Activated CD8-positive, alpha-beta memory T cell treated with anti-CD3 and anti-CD28 coated beads for 4 hours (primary cell): Measurements from ENCODE around the gene PHLDA3.
"Not testable (repeated sequence)": the region's sequence is repeated elsewhere in the genome, so short reads cannot be mapped to it uniquely, and the experiment has no call there.

Source experiments
- DNase-seq, 2 donors: peaks; one replicate each; pipeline ENCODE4 v3.0.0-alpha.2; 2020; ENCODE audit warnings: low read depth in 2 of 2

The PHLDA3 gene

DNA sequence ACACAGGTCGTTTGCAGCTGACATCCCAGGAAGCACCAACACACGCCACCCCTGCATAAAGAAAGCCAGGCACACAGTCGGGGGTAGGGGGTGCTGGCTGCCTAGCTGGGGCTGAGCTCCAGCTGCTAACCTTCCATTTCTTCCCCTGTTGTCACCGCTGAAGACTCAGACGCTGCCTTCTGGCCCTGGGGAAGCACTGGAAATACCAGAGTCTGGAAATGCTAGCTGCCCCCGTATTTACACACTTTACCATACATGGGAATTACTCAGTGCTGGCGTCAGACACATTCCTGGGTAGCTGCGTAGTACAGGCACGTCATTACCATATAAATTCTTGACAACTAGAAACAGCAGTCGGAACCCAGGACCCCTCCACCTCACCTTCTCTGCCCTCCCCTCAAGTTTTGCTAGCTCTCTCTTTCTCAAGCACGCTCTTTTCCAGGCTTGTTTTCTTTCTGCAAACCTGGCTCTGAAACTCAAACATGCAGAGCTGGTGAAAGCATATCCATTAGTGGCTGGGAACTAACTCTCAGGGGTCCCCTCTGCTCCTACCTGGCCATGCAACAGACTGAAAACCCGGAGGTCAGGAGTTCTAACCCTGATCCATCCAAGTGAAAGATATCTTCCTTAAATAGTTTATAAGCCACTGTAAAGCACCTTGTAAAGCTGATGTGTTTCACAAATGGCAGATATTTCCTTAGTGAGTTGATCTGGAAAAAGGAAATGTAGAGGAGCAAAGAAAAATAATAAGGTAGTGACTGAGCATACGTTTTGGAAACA is 34.6 kb upstream of the PHLDA3 start:
- DNase-seq: no peak

DNA sequence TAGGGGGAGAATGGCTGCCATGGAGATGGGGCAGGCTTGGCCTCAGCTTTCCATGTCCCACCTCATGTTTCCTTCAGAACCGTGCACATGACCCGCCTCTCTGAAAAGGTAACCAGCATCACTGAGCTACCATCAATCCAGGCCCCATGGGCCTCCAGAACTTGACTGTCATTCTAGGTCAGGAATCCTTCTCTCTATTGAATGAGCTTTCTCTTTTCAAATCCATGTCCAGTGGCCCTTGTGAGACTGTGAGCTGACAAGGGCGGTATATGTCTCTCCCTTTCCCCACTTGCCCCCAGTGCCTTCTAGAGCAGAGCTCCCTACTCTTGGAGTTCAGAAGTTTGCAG is 33.5 kb upstream of the PHLDA3 start:
- no peak for DNase-seq

DNA sequence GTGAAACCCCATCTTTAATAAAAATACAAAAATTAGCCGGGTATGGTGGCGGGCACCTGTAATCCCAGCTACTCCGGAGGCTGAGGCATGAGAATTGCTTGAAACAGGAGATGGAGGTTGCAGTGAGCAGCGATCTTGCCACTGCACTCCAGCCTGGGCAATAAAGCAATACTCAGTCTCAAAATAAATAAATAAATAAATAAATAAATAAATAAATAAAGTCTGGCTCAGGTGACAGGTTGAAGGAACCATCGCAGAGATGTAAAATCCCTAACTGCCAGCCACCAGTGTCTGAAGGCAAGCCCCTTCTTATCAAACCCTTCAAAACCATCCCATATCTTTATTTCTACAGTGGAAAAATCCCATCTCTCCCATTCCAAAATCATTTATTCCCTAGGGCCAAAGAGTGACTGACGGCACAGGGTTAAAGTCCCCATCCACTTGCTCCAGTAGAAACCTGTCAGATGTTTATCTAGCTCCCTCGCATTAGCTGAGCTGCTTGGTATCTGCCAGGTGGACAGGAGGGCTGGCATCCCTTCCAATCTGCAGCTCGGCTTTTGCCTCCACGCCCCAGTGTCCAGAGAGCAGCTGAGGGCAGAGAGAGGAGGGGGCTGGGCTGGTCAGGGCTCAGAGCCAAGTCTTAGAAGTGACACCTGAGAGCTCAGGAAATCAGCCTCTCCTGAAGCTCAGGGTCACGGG is 33.0 kb upstream of the PHLDA3 start:
- DNase-seq: no peak

DNA sequence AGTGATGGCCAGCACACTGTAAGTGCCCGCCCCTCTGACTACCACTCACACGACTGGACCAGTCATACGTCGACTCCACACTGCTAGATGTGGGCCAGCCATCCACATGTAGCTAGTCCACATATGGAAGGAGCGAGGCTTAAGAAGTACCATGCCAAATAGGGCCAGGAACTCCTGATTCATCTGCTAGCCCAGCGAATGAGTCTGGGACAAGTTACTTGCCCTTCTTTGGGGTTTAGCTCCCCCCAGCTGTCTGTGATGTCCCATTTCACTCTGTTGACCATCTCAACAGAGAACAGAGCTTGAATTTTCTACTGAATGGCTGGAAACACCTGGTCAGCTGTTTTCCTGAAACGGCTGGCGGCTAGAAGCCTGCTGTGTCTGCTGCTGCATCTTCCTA is 32.2 kb upstream of the PHLDA3 start:
- DNase-seq: no peak

DNA sequence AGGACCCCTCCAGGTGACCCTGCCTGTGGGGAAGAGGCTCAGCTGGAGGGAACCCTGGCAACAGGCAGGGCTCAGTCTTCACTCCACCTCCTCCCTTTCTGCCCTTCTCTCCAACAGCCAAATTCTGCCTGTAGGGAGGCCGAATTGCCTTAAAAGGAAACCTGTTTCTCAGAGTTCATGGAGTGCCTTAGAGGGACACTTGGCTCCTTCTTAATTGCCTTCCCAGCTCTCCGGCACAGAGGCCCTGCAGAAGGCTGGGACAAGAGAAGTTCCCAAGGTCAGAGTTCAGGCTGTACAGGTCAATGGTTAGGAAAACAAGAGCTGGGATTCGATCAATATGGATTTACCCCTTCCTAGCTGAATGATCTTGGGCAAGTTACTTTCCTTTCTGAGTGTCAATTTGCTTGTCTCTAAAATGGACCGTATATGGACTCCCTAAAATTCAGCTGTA is 31.7 kb upstream of the PHLDA3 start:
- DNase-seq: no peak

DNA sequence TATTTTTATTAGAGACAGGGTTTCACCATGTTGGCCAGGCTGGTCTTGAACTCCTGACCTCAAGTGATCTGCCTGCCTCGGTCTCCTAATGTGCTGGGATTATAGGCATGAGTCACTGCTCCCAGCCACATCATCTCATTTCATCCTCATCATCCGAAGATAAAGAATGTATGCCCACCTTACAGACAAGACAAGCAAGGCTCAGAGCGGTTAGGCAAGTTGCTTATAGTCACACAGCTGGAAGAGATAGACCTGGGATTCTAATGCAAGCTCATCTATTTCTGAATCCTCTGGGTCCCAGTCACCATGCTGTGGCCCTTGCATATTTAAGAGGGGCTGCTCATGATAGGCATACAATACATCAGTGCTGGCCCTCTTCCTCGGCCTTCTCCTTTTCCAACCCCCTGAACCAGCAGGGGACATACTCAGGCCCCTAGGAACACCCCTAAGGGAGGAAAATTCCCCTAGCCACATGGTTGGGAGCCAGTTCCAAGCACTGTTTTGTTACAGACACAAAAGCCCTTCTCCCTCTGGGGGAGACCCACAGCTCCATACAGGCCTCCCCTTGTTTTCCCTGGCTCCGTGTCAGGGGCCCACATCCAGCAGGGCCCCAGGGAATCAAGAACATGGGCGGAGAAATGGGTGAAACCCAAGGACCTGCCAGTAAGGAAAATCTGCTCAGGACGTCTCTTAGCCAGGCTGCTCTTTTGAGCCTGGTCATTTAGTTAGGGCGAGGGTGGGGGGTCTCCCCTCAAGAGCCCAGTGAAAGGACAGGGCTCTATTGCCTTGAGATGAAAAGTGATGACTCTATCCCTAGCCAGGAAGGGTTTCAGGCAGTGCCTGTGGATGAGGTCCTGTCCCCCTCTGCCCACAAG is 31.0 kb upstream of the PHLDA3 start:
- no peak for DNase-seq

DNA sequence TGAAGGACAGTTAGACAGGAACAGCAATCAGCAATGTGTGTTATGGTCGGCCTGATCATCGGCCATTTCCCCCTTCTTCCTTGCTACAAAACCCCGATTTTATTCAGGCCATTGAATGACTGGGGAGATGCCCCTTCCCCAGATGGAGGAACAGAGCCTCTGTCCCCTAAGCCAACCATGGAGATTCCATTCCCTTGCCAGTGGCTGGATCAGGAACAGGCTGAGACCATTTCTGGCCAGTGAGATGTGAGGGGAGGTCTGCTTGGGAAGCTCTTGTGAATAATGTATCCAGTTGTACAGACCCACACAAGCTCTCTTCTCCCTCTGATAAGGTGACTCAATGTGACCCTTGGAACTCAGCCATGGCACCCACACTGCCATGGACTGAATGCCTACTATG is 30.2 kb upstream of the PHLDA3 start:
- DNase-seq: no peak

DNA sequence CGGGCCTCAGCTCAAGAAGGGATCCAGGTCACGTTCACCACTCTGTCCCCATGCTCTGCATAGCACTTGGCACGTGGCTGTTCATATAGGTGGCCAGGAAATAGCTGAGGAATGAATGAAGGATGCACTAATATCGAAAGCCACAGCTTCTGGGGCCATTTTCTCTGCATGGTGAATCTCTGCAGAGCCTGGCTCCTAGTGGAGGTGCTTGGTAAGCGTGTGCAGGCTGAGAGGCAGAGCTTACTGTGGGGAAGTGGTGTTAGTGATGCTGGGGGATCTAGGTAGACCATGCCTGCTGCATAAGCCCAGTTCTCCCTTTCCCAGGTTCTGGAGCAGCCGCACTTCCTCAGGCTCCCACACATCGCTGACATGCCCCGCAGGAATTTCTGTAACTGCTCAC is 29.6 kb upstream of the PHLDA3 start:
- no peak for DNase-seq

DNA sequence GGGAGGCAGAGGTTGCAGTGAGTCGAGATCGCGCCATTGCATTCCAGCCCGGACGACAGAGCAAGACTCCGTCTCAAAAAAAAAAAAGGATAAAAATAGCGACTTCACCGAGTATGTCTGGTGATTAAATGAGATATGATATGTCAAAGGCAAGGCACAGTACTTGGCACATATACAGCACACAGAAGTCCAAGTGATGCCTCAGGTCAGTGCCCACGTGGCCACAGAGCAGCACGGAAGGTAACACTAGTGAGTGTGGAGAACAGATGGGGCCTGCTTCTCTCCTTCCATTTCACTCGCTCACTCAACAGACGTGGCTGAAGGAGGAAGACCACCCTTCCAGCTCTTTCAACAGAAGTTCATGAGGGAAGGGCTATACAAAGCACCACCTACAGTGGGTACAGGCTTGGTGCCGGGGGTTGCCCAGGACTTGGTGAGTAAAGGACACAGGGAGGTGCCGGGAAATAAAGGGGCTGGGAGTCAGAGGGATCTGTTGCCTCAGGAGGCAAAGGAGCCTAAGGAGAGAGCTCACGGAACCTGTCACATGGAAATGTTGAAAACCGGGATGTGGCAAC is 29.0 kb upstream of the PHLDA3 start:
- no peak for DNase-seq

DNA sequence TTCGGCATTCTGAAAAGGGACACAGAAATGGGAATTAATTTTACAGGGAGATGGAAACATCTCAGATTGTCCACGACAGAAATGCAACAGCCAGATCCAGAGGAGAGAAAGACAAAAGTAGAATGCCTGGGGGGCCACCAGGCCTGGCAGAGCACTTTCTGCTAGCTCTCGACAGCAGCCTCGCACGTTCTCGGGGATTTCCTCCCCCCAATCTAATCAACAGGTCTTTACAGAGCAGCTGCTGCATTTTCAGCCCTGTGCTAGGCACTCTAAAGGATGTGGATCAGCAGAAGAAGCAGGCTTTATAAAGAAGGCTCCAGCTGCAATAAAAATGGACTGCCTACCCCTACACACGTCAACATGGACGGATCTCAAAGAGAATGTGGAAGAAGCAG is 27.3 kb upstream of the PHLDA3 start:
- no peak for DNase-seq

DNA sequence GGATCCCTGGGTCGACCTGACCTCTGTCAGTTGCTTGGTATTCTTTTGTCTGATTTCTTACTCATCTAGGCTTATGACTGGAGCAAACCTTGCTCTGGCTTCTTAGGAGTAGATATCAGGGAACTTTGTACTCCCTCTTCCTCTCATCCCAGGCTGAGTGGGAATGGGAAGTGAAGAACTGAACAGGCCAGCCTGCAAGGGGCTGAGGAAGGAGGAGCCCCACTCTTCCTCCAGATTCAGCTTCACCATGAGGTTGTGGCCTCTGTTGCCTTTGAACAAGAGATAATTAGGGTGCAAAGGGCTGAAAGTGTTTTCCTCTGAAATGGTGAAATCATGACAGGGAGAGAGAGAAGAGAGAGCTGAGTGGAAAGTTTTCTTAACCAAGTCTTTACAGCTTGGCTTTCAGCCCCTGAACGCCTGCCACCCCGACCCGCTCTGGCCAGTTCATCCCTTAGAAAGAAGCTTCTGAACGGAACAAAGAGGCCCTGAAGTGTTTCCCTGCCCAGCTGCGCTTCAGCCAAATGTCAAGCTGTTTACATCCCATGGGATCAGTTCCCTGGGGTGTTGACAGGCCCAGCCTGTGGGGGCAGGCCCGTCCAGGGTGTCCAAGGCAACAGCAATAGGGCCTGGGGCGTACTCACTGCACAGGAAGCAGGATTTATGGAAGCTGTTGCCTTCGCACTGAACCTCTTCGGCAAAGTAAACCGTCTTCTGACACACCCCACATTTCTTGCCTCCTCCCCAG is 26.7 kb upstream of the PHLDA3 start:
- DNase-seq: no peak

DNA sequence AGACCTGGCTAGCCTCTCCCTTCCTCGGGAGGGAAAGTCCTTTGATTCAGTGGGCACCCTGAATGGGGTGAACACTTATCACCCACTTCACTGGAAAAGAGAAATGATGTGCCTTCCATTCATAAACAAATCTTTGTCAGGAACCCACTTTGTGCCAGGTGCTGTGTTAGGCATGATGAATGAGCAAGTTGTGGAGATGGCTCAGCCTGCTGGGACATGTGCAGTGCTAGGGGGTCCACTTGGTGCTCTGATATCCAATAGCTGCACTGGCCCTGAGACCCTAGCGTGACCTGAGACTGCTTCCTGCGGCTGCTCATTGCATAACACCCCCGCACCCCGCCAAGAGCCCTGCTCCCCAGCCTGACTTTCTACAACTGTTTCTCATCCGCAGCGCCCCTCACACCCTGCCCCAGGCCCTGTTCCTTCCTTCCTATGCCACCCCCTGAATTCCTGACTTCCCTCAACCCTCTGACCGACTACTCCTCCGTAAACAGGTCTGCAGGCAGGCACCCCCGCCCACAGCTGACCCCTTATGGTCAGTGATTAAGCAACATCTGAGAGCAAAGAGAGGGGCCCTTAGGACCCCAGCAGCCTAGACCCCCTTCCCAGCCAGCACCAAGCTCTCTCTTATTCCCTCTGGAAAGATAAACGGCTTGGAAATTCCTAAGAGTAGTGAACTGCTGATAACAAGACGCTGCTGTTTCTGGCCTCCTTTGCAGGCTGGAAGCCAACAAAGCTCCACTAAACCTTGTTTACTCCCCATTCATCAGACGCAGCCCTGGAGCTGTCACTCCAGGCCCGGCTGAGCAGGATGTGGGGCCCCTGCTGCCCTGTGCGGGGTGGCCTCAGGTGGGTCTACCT is 25.0 kb upstream of the PHLDA3 start:
- DNase-seq: no peak

DNA sequence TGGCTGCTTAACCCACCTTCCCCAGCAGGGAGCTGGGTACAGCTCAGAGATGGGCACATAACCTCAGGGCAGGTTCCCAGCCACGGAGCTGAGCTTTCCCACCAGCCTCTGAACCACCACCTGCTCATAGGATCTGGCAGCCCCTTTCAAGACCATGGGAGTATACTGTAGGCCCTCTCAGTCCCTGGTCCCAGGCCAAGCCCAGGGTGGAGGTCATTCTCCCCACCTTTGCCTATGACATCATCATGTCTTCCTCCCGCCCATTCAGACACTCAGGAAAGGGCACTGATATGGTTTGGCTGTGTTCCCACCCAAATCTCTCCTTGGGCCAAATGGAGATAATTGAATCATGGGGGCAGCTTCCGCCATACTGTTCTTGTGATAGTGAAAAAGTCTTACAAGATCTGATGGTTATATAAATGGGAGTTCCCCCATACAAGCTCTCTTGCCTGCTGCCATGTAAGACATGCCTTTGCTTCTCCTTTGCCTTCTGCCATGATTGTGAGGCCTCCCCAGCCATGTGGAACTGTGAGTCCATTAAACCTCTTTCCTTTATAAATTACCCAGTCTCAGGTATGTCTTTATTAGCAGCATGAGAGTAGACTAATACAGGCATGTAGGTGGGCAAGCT is 24.2 kb upstream of the PHLDA3 start:
- DNase-seq: not testable (repeated sequence)

DNA sequence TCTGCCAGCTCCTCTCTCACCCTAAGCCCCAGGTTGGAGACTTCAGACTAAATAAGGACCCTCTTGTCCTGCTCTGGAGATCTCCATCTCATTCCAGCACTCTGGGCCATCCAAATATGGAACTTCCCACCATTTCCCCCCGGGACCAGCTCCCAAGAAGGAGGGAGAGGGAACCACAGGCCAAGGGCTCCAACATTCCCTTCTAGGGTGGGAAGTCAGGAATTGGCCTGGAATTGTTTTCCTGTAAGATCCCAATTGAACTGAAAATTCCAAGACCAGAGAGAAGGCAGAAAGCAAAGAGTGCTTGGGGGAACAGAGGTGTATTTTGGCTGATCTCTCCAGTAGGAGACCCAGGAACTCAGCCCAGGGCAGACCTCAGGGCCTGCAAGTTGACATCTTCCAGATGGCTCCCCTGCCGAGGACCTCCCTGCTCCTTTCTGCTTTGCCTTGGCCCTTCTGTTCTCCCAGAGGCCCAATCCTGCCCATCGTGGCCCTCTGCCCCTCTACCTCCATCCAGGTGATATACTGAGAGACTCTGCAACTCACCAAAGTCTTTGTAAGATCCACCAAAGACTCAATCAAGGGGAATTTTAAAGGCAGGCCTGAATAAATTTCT is 23.0 kb upstream of the PHLDA3 start:
- no peak for DNase-seq

DNA sequence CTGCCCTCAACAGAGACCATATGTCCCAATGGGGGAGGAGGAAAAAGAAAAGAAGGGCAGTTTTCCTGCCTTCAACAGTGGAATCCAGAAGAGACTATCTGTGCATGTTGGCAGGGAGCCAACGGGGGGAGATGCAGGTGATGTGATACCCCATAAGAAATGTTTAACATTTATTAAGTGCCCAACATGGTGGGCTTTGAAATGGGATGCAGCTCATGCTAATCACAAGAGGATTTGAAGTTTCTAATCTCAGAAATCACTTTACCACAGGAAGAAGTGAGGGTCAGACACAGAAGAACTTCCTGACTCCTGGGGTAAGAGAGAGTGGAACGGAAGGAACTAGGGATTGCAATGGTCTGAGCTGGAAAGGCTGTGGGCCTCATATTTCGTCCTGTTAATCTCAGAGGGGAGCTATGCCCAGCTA is 21.7 kb upstream of the PHLDA3 start:
- DNase-seq: no peak

DNA sequence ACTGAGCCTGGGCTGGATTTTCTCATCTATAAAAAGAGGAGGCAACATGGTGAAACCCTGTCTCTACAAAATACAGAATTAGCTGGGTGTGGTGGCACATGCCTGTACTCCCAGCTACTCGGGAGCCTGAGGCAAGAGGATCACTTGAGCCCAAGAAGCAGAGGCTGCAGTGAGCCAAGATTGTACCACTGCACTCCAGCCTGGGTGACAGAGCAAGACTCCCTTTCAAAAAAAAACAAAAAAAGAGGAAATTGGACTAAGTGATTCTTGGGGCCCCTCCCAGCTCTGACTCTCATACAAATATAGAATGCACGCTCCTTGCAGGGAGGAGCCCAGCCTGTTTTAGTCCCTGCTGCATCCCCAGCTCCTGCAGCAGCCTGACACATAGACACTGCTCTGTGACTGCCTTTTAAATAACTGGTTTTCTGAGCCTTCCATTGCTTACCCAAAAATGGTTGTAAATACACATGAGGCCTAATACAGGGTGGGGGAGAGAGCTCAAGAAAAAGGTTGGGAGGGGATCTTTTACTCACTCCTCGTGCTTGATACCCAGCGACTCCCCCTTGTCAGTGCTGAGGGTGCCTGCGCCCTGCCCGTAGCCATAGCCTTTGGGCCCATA is 20.8 kb upstream of the PHLDA3 start:
- DNase-seq: no peak

DNA sequence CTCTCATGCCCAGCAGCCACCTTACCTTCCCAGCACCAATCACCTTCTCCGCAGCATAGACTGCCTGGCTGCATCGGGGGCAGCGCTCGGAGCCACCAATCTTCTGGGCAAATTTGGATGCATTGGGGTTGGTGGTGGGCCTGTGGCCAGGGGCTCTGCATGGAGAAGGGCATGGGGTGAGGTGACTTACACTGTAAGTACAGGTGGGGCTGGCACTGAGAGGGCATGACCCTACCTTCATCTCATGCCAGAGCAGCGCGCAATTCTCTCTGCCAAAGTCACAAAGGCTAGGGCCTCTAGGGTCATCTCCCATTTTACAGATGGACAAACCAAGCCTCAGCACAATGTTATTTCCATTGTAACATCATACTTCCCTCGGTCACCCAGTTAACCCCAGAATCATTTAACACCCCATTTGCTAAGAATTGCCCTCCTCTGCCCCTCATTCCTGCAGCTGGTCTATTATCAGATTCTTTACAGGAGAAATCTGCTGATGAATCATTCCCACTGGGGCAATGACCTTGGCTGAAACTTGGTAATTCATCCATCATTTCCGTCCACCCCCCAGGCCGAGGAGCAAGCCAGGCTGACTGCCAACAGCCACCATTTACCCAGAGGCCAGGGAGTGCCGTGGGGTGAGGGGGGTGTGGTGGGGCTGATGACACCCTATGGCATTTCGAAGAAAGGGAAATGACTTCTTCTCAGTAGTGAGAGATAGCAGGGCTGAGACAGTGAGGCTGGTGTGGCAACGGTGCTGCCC is 20.0 kb upstream of the PHLDA3 start:
- no peak for DNase-seq

DNA sequence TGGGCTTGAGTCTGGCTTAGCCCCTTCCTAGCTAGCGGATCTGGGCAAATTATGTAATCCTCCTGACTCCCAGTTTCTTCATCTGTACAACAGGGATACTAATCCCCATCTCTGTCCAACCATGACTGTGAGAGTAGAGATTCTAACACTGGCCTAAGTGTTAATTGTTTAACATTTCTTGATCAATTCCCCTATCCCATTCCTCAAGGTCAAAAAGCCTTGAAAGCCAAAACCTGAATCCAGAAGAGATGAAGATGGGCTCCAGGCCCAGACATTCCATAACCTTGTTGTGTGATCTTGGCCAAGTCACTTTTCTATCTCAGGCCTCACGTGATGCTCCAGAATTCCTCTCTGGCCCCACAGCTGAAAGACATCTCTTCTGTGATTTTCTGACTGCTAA is 18.8 kb upstream of the PHLDA3 start:
- DNase-seq: no peak
